Activated T-helper 2 cell treated with anti-CD3 and anti-CD28 coated beads, Interferon-gamma antibody, Interleukin-2, Interleukin-4, amounts not matched to agents 10 μg/mL and 5 μg/mL and 100 μg/mL, durations not matched to agents 14 hours and 24 hours and 36 hours (primary cell): ENCODE data around the gene SKIC3. TPM values are rescaled to one million over a fixed set of nuclear protein-coding genes. Genes with fewer than 3 reads are reported as not detected.

Experiments used
- DNase-seq: peaks from one replicate; pipeline ENCODE4 v3.0.0; 2021; ENCODE audit warnings: low spot score
- H3K27ac Mint-ChIP-seq: one replicate; pipeline ENCODE4 v1.8.0; 2021; ENCODE audit warnings: mixed read lengths
- H3K27me3 Mint-ChIP-seq: one replicate; pipeline ENCODE4 v1.8.0; 2021; ENCODE audit warnings: low read depth, mixed read lengths
- H3K36me3 Mint-ChIP-seq: one replicate; pipeline ENCODE4 v1.8.0; 2021; ENCODE audit warnings: low read depth, mixed read lengths
- H3K4me1 Mint-ChIP-seq: one replicate; pipeline ENCODE4 v1.8.0; 2021; ENCODE audit warnings: low read depth, mixed read lengths
- H3K4me3 Mint-ChIP-seq: one replicate; pipeline ENCODE4 v1.8.0; 2021; ENCODE audit warnings: low read depth, mild to moderate bottlenecking, moderate library complexity, mixed read lengths
- H3K9me3 Mint-ChIP-seq: one replicate; pipeline ENCODE4 v1.8.0; 2021; ENCODE audit warnings: mixed read lengths
- intact Hi-C: fragments of 100-400 bp; cut with micrococcal nuclease; formaldehyde crosslinking; loops from one replicate; pipeline ENCODE4 v1.15.1; 2023
- total RNA-seq: library from RNA; stranded (reverse); gene quantifications from 2 replicates; pipeline ENCODE4 v1.2.3, GENCODE V29; 2022

Gene SKIC3
- total RNA-seq, 1 donor from 2014 or later: 60.2 TPM

GRCh38 chr5:95524423-95524822 lies 30.4 kb downstream of the SKIC3 start:
- no peak for DNase-seq
- Mint-ChIP-seq H3K4me1 (peaks cover 14% of the 10 kb centered on the region), H3K4me3 (no peak overlapping the region), H3K27me3 (no peaks in the 10 kb centered on the region), H3K36me3 (peaks cover 57% of the 10 kb centered on the region), H3K9me3 (no peaks in the 10 kb centered on the region), H3K27ac (no peak overlapping the region)
- intact Hi-C loops: no loop called here

- intact Hi-C loops: no loop called here
- DNase-seq: no peak
- Mint-ChIP-seq H3K36me3 (peaks cover 45% of the 10 kb centered on the region), H3K4me1 (no peaks in the 10 kb centered on the region), H3K9me3 (no peaks in the 10 kb centered on the region), H3K27me3 (no peaks in the 10 kb centered on the region), H3K27ac (no peak overlapping the region), H3K4me3 (no peak overlapping the region)
Observed at GRCh38 chr5:95520206-95520605, 34.6 kb downstream of the SKIC3 start.

DNA sequence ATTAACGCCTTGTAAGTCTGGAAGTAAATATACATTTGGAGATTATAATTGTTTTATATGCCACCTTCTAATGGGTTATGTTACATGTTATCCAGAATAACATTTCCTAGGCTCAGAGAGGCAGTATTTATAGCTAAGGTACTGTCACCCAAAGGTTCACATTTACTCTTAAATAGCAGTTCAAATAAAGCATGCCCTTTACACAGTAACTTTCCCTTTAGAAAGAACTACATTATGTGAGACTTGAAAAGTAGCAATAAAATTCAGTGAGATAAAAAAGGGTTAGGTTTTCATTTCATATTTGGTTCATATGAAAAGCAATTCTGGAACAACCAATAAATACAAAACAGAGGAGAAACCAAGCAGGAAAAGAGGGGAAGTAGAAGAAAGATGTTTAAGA lies 35.1 kb downstream of the SKIC3 start:
- Mint-ChIP-seq H3K36me3 (peaks cover 49% of the 10 kb centered on the region), H3K4me1 (no peaks in the 10 kb centered on the region), H3K27me3 (no peaks in the 10 kb centered on the region), H3K4me3 (no peak overlapping the region), H3K27ac (no peak overlapping the region), H3K9me3 (no peaks in the 10 kb centered on the region)
- DNase-seq: no peak
- intact Hi-C loops: no loop called here

GRCh38 chr5:95519151-95519550 lies 35.6 kb downstream of the SKIC3 start:
- intact Hi-C loops: no loop called here
- H3K27ac Mint-ChIP-seq: no peak overlapping the region
- no peaks in the 10 kb centered on the region for H3K27me3 Mint-ChIP-seq
- H3K4me1 Mint-ChIP-seq: no peaks in the 10 kb centered on the region
- no peak for DNase-seq
- H3K36me3 Mint-ChIP-seq: peaks cover 51% of the 10 kb centered on the region
- H3K9me3 Mint-ChIP-seq: no peaks in the 10 kb centered on the region
- no peak overlapping the region for H3K4me3 Mint-ChIP-seq

DNA sequence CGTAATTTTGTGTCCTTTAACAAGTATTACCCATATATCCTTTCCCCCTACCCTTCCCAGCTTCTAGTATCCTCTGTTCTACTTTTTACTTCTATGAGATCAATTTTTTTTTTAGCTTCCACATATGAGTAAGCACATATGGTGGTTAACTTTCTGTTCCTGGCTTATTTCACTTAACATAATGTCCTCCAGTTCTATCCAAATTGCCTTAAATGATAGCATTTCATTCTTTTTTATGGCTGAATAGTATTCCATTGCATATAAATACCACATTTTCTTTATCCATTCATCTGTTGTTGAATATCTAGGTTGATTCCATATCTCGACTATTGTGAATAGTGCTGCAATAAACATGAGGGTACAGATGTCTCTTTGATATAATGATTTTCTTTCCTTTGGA lies 36.4 kb downstream of the SKIC3 start:
- no peak for DNase-seq
- no peak overlapping the region for H3K27ac Mint-ChIP-seq
- H3K36me3 Mint-ChIP-seq: peaks cover 55% of the 10 kb centered on the region
- intact Hi-C loops: no loop called here
- H3K9me3 Mint-ChIP-seq: no peaks in the 10 kb centered on the region
- H3K4me3 Mint-ChIP-seq: no peak overlapping the region
- H3K27me3 Mint-ChIP-seq: no peaks in the 10 kb centered on the region
- no peaks in the 10 kb centered on the region for H3K4me1 Mint-ChIP-seq

DNA sequence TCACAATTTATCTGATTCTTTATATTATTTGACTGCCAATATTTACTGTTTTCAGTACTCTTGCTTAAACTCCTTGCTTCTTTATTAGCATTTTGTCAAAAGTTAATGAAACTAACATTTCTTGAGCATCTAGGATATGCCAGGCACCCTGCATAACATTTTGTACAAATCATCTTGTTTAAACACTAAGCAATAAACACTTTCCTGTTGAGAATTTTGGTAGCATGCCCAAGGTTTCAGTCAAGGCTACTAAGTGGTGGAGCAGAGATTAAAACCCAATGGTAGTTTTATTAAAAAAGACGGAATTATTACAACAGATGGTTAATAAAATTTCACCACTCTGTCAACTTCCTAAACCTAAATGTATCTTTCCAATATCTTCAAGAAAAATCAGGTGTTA lies 43.2 kb downstream of the SKIC3 start:
- Mint-ChIP-seq H3K36me3 (peaks cover 66% of the 10 kb centered on the region), H3K4me3 (no peak overlapping the region), H3K27me3 (no peaks in the 10 kb centered on the region), H3K9me3 (no peaks in the 10 kb centered on the region), H3K4me1 (no peaks in the 10 kb centered on the region), H3K27ac (no peak overlapping the region)
- DNase-seq: no peak
- intact Hi-C loops: no loop called here

DNA sequence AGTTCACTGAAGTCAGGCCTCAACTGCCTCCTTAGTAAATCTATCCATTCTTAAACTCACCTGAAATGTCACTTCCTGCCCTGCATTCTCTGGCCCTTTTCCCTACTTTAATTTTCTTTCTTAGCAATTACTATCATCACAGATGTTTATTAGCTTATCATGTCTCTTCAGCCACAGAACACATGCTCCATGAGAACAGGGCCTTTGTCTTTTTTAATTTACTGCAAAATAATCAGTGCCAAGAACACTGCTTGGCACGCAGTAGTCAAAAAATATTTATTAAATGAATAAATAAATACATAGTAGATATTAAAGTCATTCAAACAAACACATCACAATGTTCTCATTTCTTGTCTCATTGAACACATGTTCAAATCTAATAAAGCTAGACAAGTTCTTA lies 46.2 kb downstream of the SKIC3 start:
- Mint-ChIP-seq H3K36me3 (peaks cover 56% of the 10 kb centered on the region), H3K27me3 (no peaks in the 10 kb centered on the region), H3K4me1 (no peaks in the 10 kb centered on the region), H3K9me3 (no peaks in the 10 kb centered on the region), H3K4me3 (no peak overlapping the region), H3K27ac (no peak overlapping the region)
- intact Hi-C loops: no loop called here
- no peak for DNase-seq

Other genes starting within 250 kb of the SKIC3 start
- not detected in 2 replicates for gene FAM81B, start 163.6 kb downstream of the SKIC3 start, total RNA-seq
- gene ARSK, start 124 bp upstream of the SKIC3 start, total RNA-seq: 4.0 and 4.6 TPM in 2 replicates
- 0.11 and 0.14 TPM in 2 replicates for gene GPR150, start 65.1 kb upstream of the SKIC3 start, total RNA-seq
- gene RFESD, start 91.8 kb upstream of the SKIC3 start, total RNA-seq: 0.94 and 2.9 TPM in 2 replicates
- gene SPATA9, start 128.0 kb upstream of the SKIC3 start, total RNA-seq: not detected in 2 replicates
- gene RHOBTB3, start 176.4 kb upstream of the SKIC3 start, total RNA-seq: 0.39 and 0.57 TPM in 2 replicates